ENCODE data around the gene HS2ST1. TPM values are rescaled to one million over a fixed set of nuclear protein-coding genes. Genes with fewer than 3 reads are reported as not detected.
"Not testable (repeated sequence)": the region's sequence is repeated elsewhere in the genome, so short reads cannot be mapped to it uniquely, and the experiment has no call there.

HS2ST1 gene
- total and polyA plus RNA-seq, 10 of the 15 experiments (the other 5 are each of a cell fraction or from before 2014, with no cell fraction given): 5.4 to 30.8 (median 18.6) TPM

GRCh38 chr1:87064309-87064708 lies 149.9 kb downstream of the HS2ST1 start (continued):
- no peak for TF ChIP-seq E2F4 (IDR thresholded peaks at IDR 0.05; ENCODE audit: low read depth, low read length)
- no peak for TF ChIP-seq RELB (IDR thresholded peaks at IDR 0.05; ENCODE audit: low read depth)
- TF ChIP-seq EGR1 (IDR thresholded peaks at IDR 0.05; ENCODE audit: borderline replicate concordance in 1 of 2, low read depth in 2 of 2, low read length in 2 of 2): no peak
- no peak for TF ChIP-seq ATF3 (IDR thresholded peaks at IDR 0.05; ENCODE audit: borderline replicate concordance, extremely low read depth, low read depth, low read length)
- no peak for TF ChIP-seq SPI1 (IDR thresholded peaks at IDR 0.05; ENCODE audit: borderline replicate concordance, insufficient read depth, low read depth, low read length)
- TF ChIP-seq SP1 (IDR thresholded peaks at IDR 0.05; ENCODE audit: low read depth, low read length): no peak

- no peaks in the 10 kb centered on the region for H4K20me1 ChIP-seq (ENCODE audit: control insufficient read depth, insufficient read depth)
- TF ChIP-seq ZNF622 (IDR thresholded peaks at IDR 0.05): no peak
- CTCF ChIA-PET: interaction anchor here (0.8 to 4.3 kb wide), 7 partner anchors 12 to 361 kb away, joined by 3 to 36 read pairs (median 4); partner anchors contain the start of gene SH3GLB1
- no peak overlapping the region for H2AFZ ChIP-seq (ENCODE audit: control insufficient read depth, low read depth, low read length)
- ATAC-seq (no peak), DNase-seq (ENCODE audit: low read depth, low spot score) (no peak), FAIRE-seq (no peak)
- H3K4me3 ChIP-seq: no peak overlapping the region
- H3K4me1 ChIP-seq (ENCODE audit: control insufficient read depth, insufficient read depth, low read length): peaks cover 17% of the 10 kb centered on the region; the same call in 1 of the 2 replicates
- RAD21 ChIA-PET (ENCODE audit: unreplicated experiment): interaction anchor here (1.1 to 2.7 kb wide), 7 partner anchors 10 to 151 kb away, joined by 3 to 11 read pairs (median 7); partner anchors contain the start of genes HS2ST1 and SELENOF
- no TSS peak for BruUV-seq (replicated peaks)
- 50% methylated on average over 1 of the region's 1 CpG for WGBS (ENCODE audit: insufficient coverage, insufficient replicate concordance, low lambda C conversion rate, missing lambda C conversion rate)
- no peaks in the 10 kb centered on the region for H3K27me3 ChIP-seq (replicated peaks in 1 of 2; ENCODE audit: control insufficient read depth in 2 of 2, insufficient read depth in 2 of 2, low read length in 1 of 2)
- H3K9me3 ChIP-seq (replicated peaks; ENCODE audit: control insufficient read depth, insufficient read depth, low read length): peaks cover 9% of the 10 kb centered on the region
- H3K4me2 ChIP-seq (ENCODE audit: control insufficient read depth, insufficient read depth): 0 out of 2 replicates have a peak overlapping the region, but pooled peaks have one; percentile 20
- POLR2A ChIA-PET: interaction anchor here (0.6 to 1.2 kb wide), 6 partner anchors 9 to 151 kb away, joined by 3 to 7 read pairs (median 3); partner anchors contain the start of genes HS2ST1 and SELENOF
- H3K36me3 ChIP-seq (ENCODE audit: control insufficient read depth in 2 of 2, insufficient read depth in 2 of 2, low read length in 1 of 2): no peaks in the 10 kb centered on the region
- H3K27ac ChIP-seq (ENCODE audit: control insufficient read depth, insufficient read depth): no peak overlapping the region
- no peak overlapping the region for H3K9ac ChIP-seq (ENCODE audit: control insufficient read depth, insufficient read depth, low read length)
- in situ Hi-C loops (cut with MboI): no loop called here
- H3K79me2 ChIP-seq (ENCODE audit: control insufficient read depth, insufficient read depth, low read length): peaks cover 27% of the 10 kb centered on the region
- SMC1A ChIA-PET (ENCODE audit: uncharacterized antibody, unreplicated experiment): interaction anchor here (1.2 to 4.4 kb wide), 11 partner anchors 9 to 157 kb away, joined by 3 to 47 read pairs (median 5); partner anchors contain the start of gene HS2ST1
- intact Hi-C loops (cut with micrococcal nuclease; ENCODE audit: unreplicated experiment): loop anchor here (5.0 kb wide), 1 partner anchor 83 kb away; no protein-coding TSS in a partner anchor
Observed at GRCh38 chr1:87064986-87065385, 150.6 kb downstream of the HS2ST1 start.

GRCh38 chr1:87066708-87067107 lies 152.3 kb downstream of the HS2ST1 start:
- H3K4me2 ChIP-seq (ENCODE audit: control insufficient read depth, insufficient read depth); H3K36me3 ChIP-seq (ENCODE audit: control insufficient read depth in 2 of 2, insufficient read depth in 2 of 2, low read length in 1 of 2); DNase-seq (ENCODE audit: low read depth, low spot score); H3K9ac ChIP-seq (ENCODE audit: control insufficient read depth, insufficient read depth, low read length); H3K27ac ChIP-seq (ENCODE audit: control insufficient read depth, insufficient read depth); H2AFZ ChIP-seq (ENCODE audit: control insufficient read depth, low read depth, low read length); BruUV-seq (replicated peaks); in situ Hi-C loops (cut with MboI); H3K4me3 ChIP-seq; H4K20me1 ChIP-seq (ENCODE audit: control insufficient read depth, insufficient read depth); H3K27me3 ChIP-seq (replicated peaks in 1 of 2; ENCODE audit: control insufficient read depth in 2 of 2, insufficient read depth in 2 of 2, low read length in 1 of 2); ATAC-seq; H3K9me3 ChIP-seq (replicated peaks; ENCODE audit: control insufficient read depth, insufficient read depth, low read length); FAIRE-seq: not testable (repeated sequence)
- ChIA-PET SMC1A (ENCODE audit: uncharacterized antibody, unreplicated experiment) (interaction anchor here (0.5 to 4.4 kb wide), 5 partner anchors 8 to 547 kb away, joined by 3 to 47 read pairs (median 10); no protein-coding TSS in a partner anchor), POLR2A (interaction anchor here (1.0 kb wide), 1 partner anchor 12 kb away, joined by 3 read pairs; no protein-coding TSS in a partner anchor), CTCF (interaction anchor here (0.8 to 4.3 kb wide), 3 partner anchors 8 to 21 kb away, joined by 4 to 36 read pairs (median 5); no protein-coding TSS in a partner anchor), RAD21 (ENCODE audit: unreplicated experiment) (interaction anchor here (0.6 kb wide), 1 partner anchor 9 kb away, joined by 4 read pairs; no protein-coding TSS in a partner anchor)
- peaks cover 10% of the 10 kb centered on the region; the same call in 1 of the 2 replicates for H3K4me1 ChIP-seq (ENCODE audit: control insufficient read depth, insufficient read depth, low read length)
- H3K79me2 ChIP-seq (ENCODE audit: control insufficient read depth, insufficient read depth, low read length): peaks cover 14% of the 10 kb centered on the region
- intact Hi-C loops (cut with micrococcal nuclease; ENCODE audit: unreplicated experiment): loop anchor here (5.0 kb wide), 1 partner anchor 84 kb away; no protein-coding TSS in a partner anchor
- WGBS (ENCODE audit: insufficient coverage, insufficient replicate concordance, low lambda C conversion rate, missing lambda C conversion rate): 93% methylated on average over 1 of the region's 1 CpG
